Endothelial cell of umbilical vein (primary cell): ENCODE data around the gene DGKH. TPM values are rescaled to one million over a fixed set of nuclear protein-coding genes. Genes with fewer than 3 reads are reported as not detected.

Experiments used
- BruUV-seq: library from RNA; stranded (reverse); fragments of 400-500 nt; replicated peaks from 2 replicates; lab custom pipeline; 2021; lab: Mats Ljungman, UMichigan
- CTCF ChIA-PET: fragments of 300-600, 350-600 bp; sonication (Branson Sonifier 250); formaldehyde crosslinking; loops from one replicate; lab custom pipeline; 2021; ENCODE audit warnings: antibody characterized with exemption, inconsistent platforms; lab: Charles Lee
- POLR2A ChIA-PET: fragments of 300-600, 350-600 bp; sonication (Branson Sonifier 250); formaldehyde crosslinking; loops from one replicate; lab custom pipeline; 2021; ENCODE audit warnings: antibody characterized with exemption, inconsistent platforms; lab: Charles Lee
- DNase-seq: peaks from one replicate; pipeline ENCODE4 v3.0.0-alpha.2; 2011; ENCODE audit warnings: low read depth, low spot score
- FAIRE-seq: peaks from 2 replicates; lab custom pipeline; 2011; peaks lifted over from hg19 to GRCh38; lab: Jason Lieb, UNC
- H2AFZ ChIP-seq: 2 replicates; pipeline ENCODE4 v1.6.0; 2012; ENCODE audit warnings: low read depth, low read length, control low read depth, inconsistent platforms
- H3K27ac ChIP-seq: 2 replicates; pipeline ENCODE4 v1.5.1; 2011; ENCODE audit warnings: low read depth, mild to moderate bottlenecking, control low read depth, low read length, moderate library complexity; ENCODE audit not compliant: insufficient read depth
- H3K27me3 ChIP-seq, 2 experiments: 2 replicates each; pipeline versions ENCODE4 v1.6.0 to v1.6.1; 2011; ENCODE audit warnings: low read length in 2 of 2, mixed read lengths in 1 of 2; ENCODE audit not compliant: control insufficient read depth in 2 of 2, insufficient read depth in 2 of 2
- H3K36me3 ChIP-seq, 2 experiments: 2 replicates in 1 of 2; 3 replicates in 1 of 2; pipeline ENCODE4 v1.5.1; 2011; ENCODE audit warnings: low read length in 2 of 2, mild to moderate bottlenecking in 1 of 2, moderate library complexity in 1 of 2; ENCODE audit not compliant: control insufficient read depth in 2 of 2, insufficient read depth in 2 of 2; ENCODE audit errors: extremely low read depth in 1 of 2
- H3K4me1 ChIP-seq: 3 replicates; pipeline ENCODE4 v1.5.1; 2011; ENCODE audit warnings: mild to moderate bottlenecking, low read length; ENCODE audit not compliant: control insufficient read depth, insufficient read depth; ENCODE audit errors: extremely low read depth
- H3K4me2 ChIP-seq: 2 replicates; pipeline ENCODE4 v1.6.1; 2011; ENCODE audit warnings: low read length, control low read depth, mixed read lengths; ENCODE audit not compliant: insufficient read depth
- H3K4me3 ChIP-seq, 3 experiments: fragments of 200-600 bp in 1 of 3; sonication (generic), shearing (Covaris generic) in 1 of 3; replicated peaks in 1 of 3; 2 replicates each; pipeline ENCODE4 v1.5.1; 2011 to 2016; ENCODE audit warnings: control low read depth in 3 of 3, low read length in 3 of 3, mild to moderate bottlenecking in 2 of 3, inconsistent platforms in 1 of 3, low read depth in 1 of 3, moderate library complexity in 1 of 3; ENCODE audit not compliant: insufficient read depth in 1 of 3
- H3K79me2 ChIP-seq: 2 replicates; pipeline ENCODE4 v1.6.0; 2012; ENCODE audit warnings: low read length, inconsistent platforms; ENCODE audit not compliant: control insufficient read depth, insufficient read depth
- H3K9ac ChIP-seq: replicated peaks from 2 replicates; pipeline ENCODE3; 2011; ENCODE audit warnings: low read length, control low read depth; ENCODE audit not compliant: insufficient read depth; ENCODE audit errors: extremely low read depth
- H3K9me1 ChIP-seq: replicated peaks from 3 replicates; pipeline ENCODE4 v1.6.0; 2011; ENCODE audit warnings: mild to moderate bottlenecking, low read length; ENCODE audit not compliant: control insufficient read depth, insufficient read depth; ENCODE audit errors: extremely low read depth
- H3K9me3 ChIP-seq: replicated peaks from 2 replicates; pipeline ENCODE4 v1.5.1; 2012; ENCODE audit warnings: low read length, inconsistent platforms; ENCODE audit not compliant: control insufficient read depth, insufficient read depth
- H4K20me1 ChIP-seq: replicated peaks from 2 replicates; pipeline ENCODE3; 2011; ENCODE audit warnings: mild to moderate bottlenecking, low read length; ENCODE audit not compliant: control insufficient read depth, insufficient read depth; ENCODE audit errors: extremely low read depth
- CTCF ChIP-seq, 2 donors: IDR thresholded peaks; 1 replicate in 1 of 2; 2 replicates in 1 of 2; pipeline ENCODE4 v1.5.1; 2011; ENCODE audit warnings: low read length in 2 of 2, mild to moderate bottlenecking in 2 of 2, moderate library complexity in 2 of 2, control low read depth in 1 of 2, inconsistent platforms in 1 of 2, low read depth in 1 of 2; ENCODE audit not compliant: insufficient read depth in 1 of 2; ENCODE audit errors: extremely low read depth in 1 of 2
- EZH2 ChIP-seq: IDR thresholded peaks from 2 replicates; pipeline ENCODE4 v1.6.1; 2012; ENCODE audit warnings: borderline replicate concordance, low read depth, mild to moderate bottlenecking, moderate library complexity, low read length, inconsistent platforms; ENCODE audit not compliant: severe bottlenecking
- FOS ChIP-seq: IDR thresholded peaks from 2 replicates; pipeline ENCODE4 v1.6.1; 2011; ENCODE audit warnings: mild to moderate bottlenecking, low read length, moderate library complexity, borderline replicate concordance; ENCODE audit not compliant: insufficient read depth
- GATA2 ChIP-seq: IDR thresholded peaks from 2 replicates; pipeline ENCODE4 v1.7.0; 2011; ENCODE audit warnings: low read depth, mild to moderate bottlenecking, moderate library complexity, mixed read lengths, low read length; ENCODE audit not compliant: insufficient read length, insufficient read depth
- JUN ChIP-seq: IDR thresholded peaks from 2 replicates; pipeline ENCODE4 v1.6.1; 2011; ENCODE audit warnings: borderline replicate concordance, low read depth; ENCODE audit not compliant: insufficient read length, insufficient read depth
- MAX ChIP-seq: IDR thresholded peaks from 2 replicates; pipeline ENCODE4 v1.6.1; 2011; ENCODE audit not compliant: insufficient read depth, insufficient read length
- MYC ChIP-seq: IDR thresholded peaks from one replicate; pipeline ENCODE4 v1.6.1; 2011; ENCODE audit warnings: mild to moderate bottlenecking, low read depth, low read length
- POLR2A ChIP-seq: IDR thresholded peaks from 2 replicates; pipeline ENCODE4 v1.6.1; 2012; ENCODE audit warnings: low read depth, mild to moderate bottlenecking, control low read depth, low read length
- POLR2AphosphoS5 ChIP-seq: IDR thresholded peaks from 2 replicates; pipeline ENCODE4 v1.6.1; 2012; ENCODE audit warnings: low read depth, mild to moderate bottlenecking, control low read depth, low read length, moderate library complexity; ENCODE audit not compliant: insufficient read depth
- dilution Hi-C: fragments of 300-500 bp; cut with MboI; formaldehyde crosslinking; loops from one replicate; pipeline ENCODE4 v1.15.0; 2019; ENCODE audit warnings: low sequenced_read_pairs; ENCODE audit not compliant: extremely low pct_ligation_motif_present
- intact Hi-C: fragments of 100-400 bp; cut with micrococcal nuclease; formaldehyde crosslinking; loops from one replicate; pipeline ENCODE4 v1.10.0; 2022
- polyA plus RNA-seq, 4 experiments: library from polyadenylated mRNA; depleted of rRNA in 3 of 4; stranded (reverse) in 3 of 4; unstranded in 1 of 4; fragments of >200 nt; gene quantifications; 2 replicates each; pipeline versions ENCODE4 v1.2.1 to v1.2.3, GENCODE V29; 2011 to 2012; ENCODE audit warnings: missing spikeins in 1 of 4
- total RNA-seq: library from RNA; stranded (reverse); gene quantifications from 2 replicates; pipeline ENCODE4 v1.2.3, GENCODE V29; 2021

Gene DGKH
- total and polyA plus RNA-seq, 2 donors (not counting 3 experiments of a cell fraction or from before 2014, with no cell fraction given) = 4.1 to 30.1 TPM

- H3K79me2 ChIP-seq = peaks cover 22% of the 10 kb centered on the region
- TF ChIP-seq GATA2 = no peak
- TF ChIP-seq FOS = no peak
- TF ChIP-seq JUN = no peak
- no peak for TF ChIP-seq EZH2
- no peak for TF ChIP-seq CTCF (IDR thresholded peaks at IDR 0.05; ENCODE audit: extremely low read depth in 1 of 2, insufficient read depth in 1 of 2, low read depth in 1 of 2, low read length in 2 of 2)
- no peak for TF ChIP-seq MAX
- TF ChIP-seq POLR2AphosphoS5 = no peak
- no peak for TF ChIP-seq POLR2A
- no peak for TF ChIP-seq MYC
- no peak overlapping the region for H2AFZ ChIP-seq
- no peaks in the 10 kb centered on the region for H3K27me3 ChIP-seq
- no peaks in the 10 kb centered on the region for H3K36me3 ChIP-seq
- H3K9me1 ChIP-seq = no peaks in the 10 kb centered on the region
- H3K27ac ChIP-seq = no peak overlapping the region
- H3K4me1 ChIP-seq = no peaks in the 10 kb centered on the region
- POLR2A ChIA-PET = no interaction called here
- no peaks in the 10 kb centered on the region for H3K9me3 ChIP-seq
- dilution Hi-C loops (loop anchor here (25.0 kb wide), 1 partner anchor 451 kb away; no protein-coding TSS in a partner anchor), intact Hi-C loops (no loop called here)
- DNase-seq (no peak), FAIRE-seq (no peak)
- H3K4me2 ChIP-seq = no peak overlapping the region
- H3K4me3 ChIP-seq = no peak overlapping the region
- CTCF ChIA-PET = interaction anchor here (0.7 to 15.3 kb wide), 4 partner anchors 12 to 444 kb away, joined by 3 to 221 read pairs (median 3); no protein-coding TSS in a partner anchor
- H3K9ac ChIP-seq = no peak overlapping the region
- peaks cover 2% of the 10 kb centered on the region for H4K20me1 ChIP-seq
- no TSS peak for BruUV-seq
These were observed 64.4 kb downstream of the DGKH start for GRCh38 chr13:42112864-42113263.
